ENCODE results near the gene MDH2.
"Not testable (repeated sequence)": the region's sequence is repeated elsewhere in the genome, so short reads cannot be mapped to it uniquely, and the experiment has no call there.

The MDH2 gene

GRCh38 chr7:76018520-76018919, 29.4 kb upstream of the MDH2 start:
- H3K4ac ChIP-seq (ENCODE audit: low read depth, low read length); H3K27ac ChIP-seq (ENCODE audit: low read depth, low read length); H3K36me3 ChIP-seq (ENCODE audit: control insufficient read depth, insufficient read depth, low read length); H3K79me2 ChIP-seq (ENCODE audit: control insufficient read depth, insufficient read depth, low read length); H3K23ac ChIP-seq (ENCODE audit: low read length); H2BK5ac ChIP-seq (ENCODE audit: low read length); H3K9ac ChIP-seq (ENCODE audit: low read length); H4K5ac ChIP-seq (ENCODE audit: low read length); H4K8ac ChIP-seq (ENCODE audit: low read depth, low read length); H2BK120ac ChIP-seq (ENCODE audit: low read depth, low read length); H3K56ac ChIP-seq (ENCODE audit: low read length); H3K18ac ChIP-seq (ENCODE audit: low read length); DNase-seq; H3K27me3 ChIP-seq (ENCODE audit: insufficient read depth, low read length, poor library complexity); H2AK5ac ChIP-seq (ENCODE audit: low read length); H3K79me1 ChIP-seq (ENCODE audit: low read length); H3K4me1 ChIP-seq (ENCODE audit: control insufficient read depth, low read depth, low read length); H2BK15ac ChIP-seq (replicated peaks; ENCODE audit: low read depth); H3K4me3 ChIP-seq (ENCODE audit: low read length); H3K4me2 ChIP-seq (ENCODE audit: low read length): not testable (repeated sequence)
- no CpG with 5 or more reads among the region's 4 CpGs for WGBS (ENCODE audit: extremely low coverage, insufficient coverage, low lambda C conversion rate)

GRCh38 chr7:76020031-76020714, 27.7 kb upstream of the MDH2 start:
- no peak overlapping the region for H2AK5ac ChIP-seq (ENCODE audit: low read length)
- no peaks in the 10 kb centered on the region for H3K79me2 ChIP-seq (ENCODE audit: control insufficient read depth, insufficient read depth, low read length)
- H2BK15ac ChIP-seq (replicated peaks; ENCODE audit: low read depth) = no peak overlapping the region
- WGBS (ENCODE audit: extremely low coverage, insufficient coverage, low lambda C conversion rate) = no CpG with 5 or more reads among the region's 6 CpGs
- H4K8ac ChIP-seq (ENCODE audit: low read depth, low read length) = no peak overlapping the region
- no peak overlapping the region for H2BK5ac ChIP-seq (ENCODE audit: low read length)
- H2BK120ac ChIP-seq (ENCODE audit: low read depth, low read length) = no peak overlapping the region
- no peaks in the 10 kb centered on the region for H3K79me1 ChIP-seq (ENCODE audit: low read length)
- no peak overlapping the region for H3K4ac ChIP-seq (ENCODE audit: low read depth, low read length)
- no peak overlapping the region for H3K56ac ChIP-seq (ENCODE audit: low read length)
- H3K18ac ChIP-seq (ENCODE audit: low read length) = no peak overlapping the region
- no peak overlapping the region for H3K4me3 ChIP-seq (ENCODE audit: low read length)
- H3K27ac ChIP-seq (ENCODE audit: low read depth, low read length) = no peak overlapping the region
- no peak overlapping the region for H4K5ac ChIP-seq (ENCODE audit: low read length)
- no peaks in the 10 kb centered on the region for H3K27me3 ChIP-seq (ENCODE audit: insufficient read depth, low read length, poor library complexity)
- no peak overlapping the region for H3K23ac ChIP-seq (ENCODE audit: low read length)
- no peak overlapping the region for H3K4me2 ChIP-seq (ENCODE audit: low read length)
- peak; percentile 73 for DNase-seq
- H3K9ac ChIP-seq (ENCODE audit: low read length) = no peak overlapping the region
- H3K36me3 ChIP-seq (ENCODE audit: control insufficient read depth, insufficient read depth, low read length) = no peaks in the 10 kb centered on the region
- no peaks in the 10 kb centered on the region for H3K4me1 ChIP-seq (ENCODE audit: control insufficient read depth, low read depth, low read length)

- H4K8ac ChIP-seq (ENCODE audit: low read depth, low read length) = no peak overlapping the region
- no peak overlapping the region for H2BK5ac ChIP-seq (ENCODE audit: low read length)
- no CpG with 5 or more reads among the region's 7 CpGs for WGBS (ENCODE audit: extremely low coverage, insufficient coverage, low lambda C conversion rate)
- H3K4me3 ChIP-seq (ENCODE audit: low read length) = no peak overlapping the region
- H3K79me2 ChIP-seq (ENCODE audit: control insufficient read depth, insufficient read depth, low read length) = no peaks in the 10 kb centered on the region
- no peak overlapping the region for H2BK120ac ChIP-seq (ENCODE audit: low read depth, low read length)
- no peak overlapping the region for H3K18ac ChIP-seq (ENCODE audit: low read length)
- no peak overlapping the region for H3K4me2 ChIP-seq (ENCODE audit: low read length)
- H3K27ac ChIP-seq (ENCODE audit: low read depth, low read length) = no peak overlapping the region
- H3K4me1 ChIP-seq (ENCODE audit: control insufficient read depth, low read depth, low read length) = no peaks in the 10 kb centered on the region
- H2AK5ac ChIP-seq (ENCODE audit: low read length) = no peak overlapping the region
- H3K56ac ChIP-seq (ENCODE audit: low read length) = no peak overlapping the region
- H2BK15ac ChIP-seq (replicated peaks; ENCODE audit: low read depth) = no peak overlapping the region
- H3K4ac ChIP-seq (ENCODE audit: low read depth, low read length) = no peak overlapping the region
- no peak overlapping the region for H4K5ac ChIP-seq (ENCODE audit: low read length)
- no peaks in the 10 kb centered on the region for H3K36me3 ChIP-seq (ENCODE audit: control insufficient read depth, insufficient read depth, low read length)
- H3K79me1 ChIP-seq (ENCODE audit: low read length) = no peaks in the 10 kb centered on the region
- H3K9ac ChIP-seq (ENCODE audit: low read length) = no peak overlapping the region
- no peaks in the 10 kb centered on the region for H3K27me3 ChIP-seq (ENCODE audit: insufficient read depth, low read length, poor library complexity)
- no peak for DNase-seq
- no peak overlapping the region for H3K23ac ChIP-seq (ENCODE audit: low read length)
Measured at GRCh38 chr7:76022026-76022780, 25.7 kb upstream of the MDH2 start.

GRCh38 chr7:76023002-76023401, 24.9 kb upstream of the MDH2 start:
- no peak overlapping the region for H2BK5ac ChIP-seq (ENCODE audit: low read length)
- no peak overlapping the region for H3K56ac ChIP-seq (ENCODE audit: low read length)
- no peaks in the 10 kb centered on the region for H3K36me3 ChIP-seq (ENCODE audit: control insufficient read depth, insufficient read depth, low read length)
- H3K18ac ChIP-seq (ENCODE audit: low read length) = no peak overlapping the region
- no peaks in the 10 kb centered on the region for H3K79me1 ChIP-seq (ENCODE audit: low read length)
- H3K27ac ChIP-seq (ENCODE audit: low read depth, low read length) = no peak overlapping the region
- no peaks in the 10 kb centered on the region for H3K4me1 ChIP-seq (ENCODE audit: control insufficient read depth, low read depth, low read length)
- H3K4ac ChIP-seq (ENCODE audit: low read depth, low read length) = no peak overlapping the region
- H2AK5ac ChIP-seq (ENCODE audit: low read length) = no peak overlapping the region
- H3K23ac ChIP-seq (ENCODE audit: low read length) = no peak overlapping the region
- H3K79me2 ChIP-seq (ENCODE audit: control insufficient read depth, insufficient read depth, low read length) = no peaks in the 10 kb centered on the region
- no peak overlapping the region for H2BK120ac ChIP-seq (ENCODE audit: low read depth, low read length)
- H3K9ac ChIP-seq (ENCODE audit: low read length) = no peak overlapping the region
- no peak overlapping the region for H3K4me2 ChIP-seq (ENCODE audit: low read length)
- no CpG with 5 or more reads among the region's 4 CpGs for WGBS (ENCODE audit: extremely low coverage, insufficient coverage, low lambda C conversion rate)
- no peak overlapping the region for H4K8ac ChIP-seq (ENCODE audit: low read depth, low read length)
- DNase-seq = peak; percentile 26
- H3K4me3 ChIP-seq (ENCODE audit: low read length) = no peak overlapping the region
- H4K5ac ChIP-seq (ENCODE audit: low read length) = no peak overlapping the region
- no peaks in the 10 kb centered on the region for H3K27me3 ChIP-seq (ENCODE audit: insufficient read depth, low read length, poor library complexity)
- no peak overlapping the region for H2BK15ac ChIP-seq (replicated peaks; ENCODE audit: low read depth)

- not testable (repeated sequence) for H2BK5ac ChIP-seq (ENCODE audit: low read length); DNase-seq; H4K8ac ChIP-seq (ENCODE audit: low read depth, low read length); H2AK5ac ChIP-seq (ENCODE audit: low read length); H4K5ac ChIP-seq (ENCODE audit: low read length); H3K27ac ChIP-seq (ENCODE audit: low read depth, low read length); H3K79me1 ChIP-seq (ENCODE audit: low read length); H3K79me2 ChIP-seq (ENCODE audit: control insufficient read depth, insufficient read depth, low read length); H3K36me3 ChIP-seq (ENCODE audit: control insufficient read depth, insufficient read depth, low read length); H3K4ac ChIP-seq (ENCODE audit: low read depth, low read length); H3K18ac ChIP-seq (ENCODE audit: low read length); H2BK15ac ChIP-seq (replicated peaks; ENCODE audit: low read depth); H3K4me1 ChIP-seq (ENCODE audit: control insufficient read depth, low read depth, low read length); H3K56ac ChIP-seq (ENCODE audit: low read length); H2BK120ac ChIP-seq (ENCODE audit: low read depth, low read length); H3K9ac ChIP-seq (ENCODE audit: low read length); H3K27me3 ChIP-seq (ENCODE audit: insufficient read depth, low read length, poor library complexity); H3K4me2 ChIP-seq (ENCODE audit: low read length); H3K23ac ChIP-seq (ENCODE audit: low read length); H3K4me3 ChIP-seq (ENCODE audit: low read length)
- WGBS (ENCODE audit: extremely low coverage, insufficient coverage, low lambda C conversion rate) = no CpG with 5 or more reads among the region's 7 CpGs
Measured at GRCh38 chr7:76029682-76030081, 18.2 kb upstream of the MDH2 start.
